Stimulated activated CD4-positive, alpha-beta T cell treated with anti-CD3 and anti-CD28 coated beads, Interleukin-12 subunit alpha, Interleukin-12 subunit beta, amount 100 ng/mL, for 24 hours (primary cell): Measurements from ENCODE around the gene RAPGEF2.
"Not testable (repeated sequence)": the region's sequence is repeated elsewhere in the genome, so short reads cannot be mapped to it uniquely, and the experiment has no call there.

Source experiments
- DNase-seq, 2 experiments: peaks; one replicate each; pipeline ENCODE4 v3.0.0-alpha.2; 2020; ENCODE audit warnings: low read depth in 2 of 2

Gene RAPGEF2

GRCh38 chr4:159162576-159162975 lies 59.7 kb downstream of the RAPGEF2 start:
- no peak for DNase-seq

GRCh38 chr4:159163521-159163920 lies 60.6 kb downstream of the RAPGEF2 start:
- DNase-seq: no peak

DNA sequence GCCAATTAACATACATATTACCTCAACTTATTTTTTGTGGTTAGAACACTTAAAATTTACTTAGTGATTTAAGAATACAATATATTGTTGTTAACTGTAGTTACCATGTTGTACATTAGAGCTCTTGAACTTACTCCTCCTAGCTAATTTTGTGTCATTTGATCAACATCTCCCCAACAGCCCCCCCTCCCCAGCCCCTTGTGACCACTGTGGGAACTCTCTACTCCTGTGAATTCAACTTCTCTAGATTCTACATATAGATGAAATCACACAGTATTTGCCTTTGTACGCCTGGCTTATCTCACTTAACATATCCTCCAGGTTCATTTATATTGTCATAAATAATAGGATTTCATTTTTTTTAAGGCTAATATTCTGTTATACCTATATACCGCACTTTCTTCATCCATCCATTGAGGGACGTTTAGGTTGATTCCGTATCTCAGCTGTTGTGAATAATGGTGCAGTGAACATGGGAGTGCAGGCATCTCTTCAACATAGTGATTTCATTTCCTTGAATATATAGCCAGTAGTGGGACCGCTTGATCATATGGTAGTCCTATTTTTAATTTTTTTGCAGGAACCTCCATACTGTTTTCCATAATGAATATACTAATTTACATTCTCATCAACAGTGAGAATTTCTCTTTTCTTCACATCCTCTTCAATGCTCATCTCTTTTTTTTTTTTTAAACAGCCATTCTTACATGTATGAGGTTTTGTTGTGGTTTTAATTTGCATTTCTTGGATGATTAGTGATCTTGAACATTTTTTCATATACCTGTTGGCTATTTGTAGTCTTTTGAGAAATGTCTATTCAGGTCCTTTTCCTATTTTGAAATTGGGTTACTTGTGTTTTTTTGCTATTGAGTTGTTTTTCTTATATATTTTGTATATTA lies 66.8 kb downstream of the RAPGEF2 start:
- DNase-seq: no peak

- no peak for DNase-seq
Observed at GRCh38 chr4:159171287-159171686, 68.4 kb downstream of the RAPGEF2 start.

- DNase-seq: no peak
Observed at GRCh38 chr4:159173886-159174285, 71.0 kb downstream of the RAPGEF2 start.

DNA sequence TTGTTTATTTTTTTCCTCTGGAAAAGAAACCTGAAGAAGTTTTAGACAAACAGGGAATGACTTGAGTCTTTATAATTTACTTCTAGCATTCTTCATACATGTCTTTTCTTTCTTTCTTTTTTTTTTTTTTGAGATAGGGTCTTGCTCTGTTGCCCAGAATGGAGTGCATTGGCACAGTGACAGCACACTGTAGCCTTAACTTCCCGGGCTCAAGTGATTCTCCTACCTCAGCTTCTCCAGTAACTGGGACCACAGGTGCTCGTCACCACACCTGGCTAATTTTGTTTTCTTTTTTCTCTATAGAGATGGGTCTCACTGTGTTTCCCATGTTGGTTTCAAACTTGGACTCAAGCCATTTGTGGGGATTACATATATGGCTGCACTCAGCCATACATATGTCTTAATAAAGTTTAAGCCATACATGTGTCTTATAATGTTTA lies 71.8 kb downstream of the RAPGEF2 start:
- DNase-seq: no peak

DNA sequence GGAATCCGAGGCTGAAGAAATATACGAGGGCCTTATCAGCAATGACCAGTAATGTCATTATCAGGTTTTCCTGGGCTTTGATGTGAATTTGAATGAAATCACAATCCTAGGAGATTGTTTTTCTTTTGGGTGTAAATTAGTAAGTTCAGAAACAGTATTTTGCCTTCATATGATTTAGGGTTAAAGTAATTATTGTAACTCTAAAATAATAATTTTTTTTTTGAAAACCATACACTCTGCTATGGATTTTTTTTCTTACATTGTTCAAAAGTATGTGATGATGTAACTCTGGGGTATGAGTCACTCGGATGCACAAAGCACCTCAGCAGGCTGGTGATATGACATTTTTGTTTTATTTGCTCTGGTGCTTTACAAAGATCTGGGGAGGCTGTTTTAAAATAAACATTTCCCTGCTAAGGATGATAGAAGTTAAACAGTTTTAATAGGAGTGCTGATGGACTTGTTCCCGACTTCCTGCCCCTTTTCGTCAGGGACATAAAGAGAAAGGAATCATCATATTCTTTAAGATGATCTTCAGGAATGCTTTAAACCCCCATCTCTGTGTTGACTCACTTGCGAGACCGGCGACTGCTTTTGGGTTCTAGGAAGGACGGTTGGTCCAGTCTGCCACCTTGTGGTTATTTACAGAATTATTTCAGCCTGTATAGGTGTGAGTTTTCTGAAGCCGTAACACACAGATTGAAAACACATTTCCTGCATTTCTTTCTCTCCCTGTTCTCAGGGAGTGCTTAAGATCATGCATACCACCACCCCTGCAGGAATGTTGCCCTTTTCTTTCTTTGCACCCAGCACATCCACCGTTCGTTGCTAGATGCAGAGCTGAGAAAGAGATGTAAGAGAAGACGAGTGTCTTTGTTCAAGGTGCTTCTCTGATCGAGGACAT lies 72.5 kb downstream of the RAPGEF2 start:
- peak; percentile 19 to 26 for DNase-seq

DNA sequence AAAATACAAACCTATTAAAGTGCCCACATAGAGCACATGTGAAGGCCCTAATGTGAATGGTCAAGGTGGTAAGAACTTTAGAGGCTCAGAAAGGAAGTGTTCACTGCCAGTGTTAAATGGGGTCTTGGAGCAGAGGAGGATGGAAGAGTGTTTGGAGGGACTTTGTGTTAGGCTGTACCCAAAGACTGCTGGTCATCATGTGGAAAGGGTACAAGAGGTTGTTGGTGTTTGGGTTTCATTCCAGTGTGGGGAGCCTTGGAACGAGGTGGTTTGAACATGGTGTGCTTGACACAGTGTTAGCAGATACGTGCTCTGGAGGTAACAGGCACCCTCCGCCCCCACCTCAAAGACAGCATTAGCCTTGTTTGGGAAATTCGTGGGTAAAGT lies 73.1 kb downstream of the RAPGEF2 start:
- DNase-seq: no peak

DNA sequence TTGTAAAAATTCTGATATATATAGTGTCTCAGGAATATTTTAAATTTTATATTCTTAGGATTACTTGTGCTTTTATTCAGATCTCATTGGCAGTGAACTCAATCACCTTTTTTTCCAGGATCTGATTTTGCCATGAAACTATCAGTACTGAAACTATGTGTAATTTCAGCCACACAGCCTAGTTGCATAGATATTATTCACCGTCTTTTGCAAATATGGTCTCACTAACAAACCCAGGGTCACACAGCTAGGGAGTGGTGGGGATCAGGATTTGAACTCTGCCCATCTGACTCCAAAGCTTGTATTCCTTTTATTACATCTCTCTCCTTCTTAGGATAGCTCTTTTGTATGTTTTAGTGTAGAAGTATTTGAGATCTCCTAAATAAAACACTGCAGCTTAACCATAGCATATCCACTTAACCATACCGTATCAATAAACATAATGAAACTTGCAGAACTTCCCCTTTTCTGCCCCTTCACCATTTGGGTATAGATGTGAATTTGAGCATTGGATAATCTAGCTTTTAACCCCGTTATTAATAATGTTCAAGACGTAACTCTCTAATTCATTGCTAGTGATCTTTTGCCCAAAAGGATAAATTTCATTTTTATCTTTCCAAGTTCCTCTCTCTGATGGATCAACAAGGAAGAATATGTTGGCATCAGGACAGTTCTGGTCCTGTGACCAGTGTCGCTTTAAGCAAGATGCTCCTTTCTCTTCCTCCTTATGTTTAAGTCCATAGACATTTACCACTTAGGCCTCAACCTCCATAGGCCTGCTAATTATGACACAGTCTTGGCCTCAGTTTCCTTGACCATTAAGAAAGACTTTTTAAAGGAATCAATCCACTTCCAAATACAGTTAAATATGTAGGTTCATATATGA lies 74.6 kb downstream of the RAPGEF2 start:
- DNase-seq: no peak

DNA sequence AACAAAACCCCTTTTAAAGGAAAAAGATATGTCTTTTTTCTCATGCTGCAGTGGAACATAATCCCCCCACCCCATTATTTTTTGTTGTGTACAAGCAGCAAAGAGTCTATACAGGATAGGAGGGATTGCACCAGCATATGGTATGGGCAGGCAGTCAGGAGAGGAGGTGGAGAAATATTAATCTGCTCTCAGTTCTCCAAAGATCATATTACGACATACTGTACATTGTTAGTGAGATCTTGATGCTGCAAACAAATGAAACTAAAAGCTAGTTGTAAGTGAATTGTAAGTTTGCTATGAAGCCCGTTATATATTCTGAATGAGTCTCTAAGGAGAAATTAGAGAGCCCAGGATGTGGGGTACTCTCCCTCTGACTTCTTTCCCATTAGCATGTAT lies 75.3 kb downstream of the RAPGEF2 start:
- DNase-seq: no peak

GRCh38 chr4:159178979-159179969 lies 76.4 kb downstream of the RAPGEF2 start:
- DNase-seq: no peak

DNA sequence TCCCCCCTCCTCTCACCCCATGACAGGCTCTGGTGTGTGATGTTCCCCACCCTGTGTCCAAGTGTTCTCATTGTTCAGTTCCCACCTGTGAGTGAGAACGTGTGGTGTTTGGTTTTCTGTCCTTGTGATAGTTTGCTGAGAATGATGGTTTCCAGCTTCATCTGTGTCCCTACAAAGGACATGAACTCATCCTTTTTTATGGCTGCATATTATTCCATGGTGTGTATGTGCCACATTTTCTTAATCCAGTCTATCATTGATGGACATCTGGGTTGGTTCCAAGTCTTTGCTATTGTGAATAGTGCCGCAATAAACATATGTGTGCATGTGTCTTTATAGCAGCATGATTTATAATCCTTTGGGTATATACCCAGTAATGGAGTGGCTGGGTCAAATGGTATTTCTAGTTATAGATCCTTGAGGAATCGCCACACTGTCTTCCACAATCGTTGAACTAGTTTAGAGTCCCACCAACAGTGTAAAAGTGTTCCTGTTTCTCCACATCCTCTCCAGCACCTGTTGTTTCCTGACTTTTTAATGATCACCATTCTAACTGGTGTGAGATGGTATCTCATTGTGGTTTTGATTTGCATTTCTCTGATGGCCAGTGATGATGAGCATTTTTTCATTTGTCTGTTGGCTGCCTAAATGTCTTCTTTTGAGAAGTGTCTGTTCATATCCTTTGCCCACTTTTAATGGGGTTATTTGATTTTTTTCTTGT lies 81.2 kb downstream of the RAPGEF2 start:
- DNase-seq: not testable (repeated sequence)

- no peak for DNase-seq
Observed at GRCh38 chr4:159185591-159186023, 82.7 kb downstream of the RAPGEF2 start.

DNA sequence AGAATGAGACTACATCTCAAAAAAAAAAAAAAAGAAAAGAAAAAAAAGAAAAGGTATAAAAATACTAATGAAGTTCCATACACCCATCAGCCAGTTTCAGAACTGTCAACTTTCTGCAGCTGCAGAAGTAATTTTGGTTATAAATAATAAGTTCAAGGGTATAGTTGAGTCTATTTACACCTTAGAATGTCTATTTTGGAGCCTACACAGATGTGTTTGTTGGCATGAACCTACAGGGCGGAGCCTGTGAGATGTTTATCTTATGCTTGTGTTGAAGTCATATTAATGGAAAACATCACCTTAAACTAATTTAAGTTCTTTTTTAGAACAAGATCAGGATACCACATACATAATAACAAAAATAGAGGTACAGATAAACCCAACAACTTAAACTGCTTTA lies 85.8 kb downstream of the RAPGEF2 start:
- DNase-seq: no peak

- DNase-seq: no peak
Observed at GRCh38 chr4:159190651-159191050, 87.8 kb downstream of the RAPGEF2 start.

GRCh38 chr4:159191989-159192388 lies 89.1 kb downstream of the RAPGEF2 start:
- DNase-seq: no peak

DNA sequence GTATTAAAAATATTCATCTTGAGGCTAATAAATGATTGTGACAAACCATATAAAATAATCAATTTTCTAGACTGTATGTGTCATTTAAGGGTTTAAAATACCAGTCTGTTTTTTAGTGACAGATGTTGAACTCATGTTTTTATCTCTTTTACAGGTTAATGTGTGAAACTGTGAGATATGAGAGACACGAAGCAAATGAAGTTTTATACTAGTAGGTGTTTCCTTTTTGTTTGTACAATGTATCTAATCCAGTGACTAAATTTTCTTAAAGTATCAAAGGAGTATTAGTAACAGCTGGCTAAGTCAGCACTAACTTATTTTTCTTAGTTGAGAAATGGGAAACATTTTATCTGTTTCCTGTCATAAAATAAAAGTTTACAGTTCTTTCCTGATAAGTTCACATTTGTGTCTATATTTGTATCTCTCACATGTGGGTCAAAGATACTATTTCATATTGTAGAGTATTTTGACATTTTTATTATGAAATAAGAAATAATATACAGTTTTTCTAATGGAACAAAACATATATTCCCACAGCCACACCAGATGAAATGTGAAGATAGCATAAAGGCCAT lies 90.3 kb downstream of the RAPGEF2 start:
- no peak for DNase-seq

DNA sequence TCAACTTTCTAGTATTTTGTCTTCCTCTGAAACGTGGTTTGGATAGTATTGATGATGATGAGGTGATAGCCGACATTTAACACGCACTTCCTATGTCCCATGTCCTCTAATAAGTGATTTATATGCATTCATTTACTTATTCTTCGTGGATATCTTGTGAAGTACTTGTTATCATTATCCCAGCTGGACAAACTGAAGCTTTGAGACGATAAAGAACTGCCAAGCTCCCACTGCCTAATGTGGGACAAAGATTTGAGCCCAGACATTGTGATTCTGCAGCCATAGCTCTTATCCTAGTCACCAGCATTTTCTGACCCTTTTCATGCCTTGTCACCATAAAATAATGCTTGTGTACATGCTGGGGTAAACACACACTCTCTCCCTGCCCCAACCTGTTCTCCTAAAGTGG lies 92.5 kb downstream of the RAPGEF2 start:
- DNase-seq: no peak

DNA sequence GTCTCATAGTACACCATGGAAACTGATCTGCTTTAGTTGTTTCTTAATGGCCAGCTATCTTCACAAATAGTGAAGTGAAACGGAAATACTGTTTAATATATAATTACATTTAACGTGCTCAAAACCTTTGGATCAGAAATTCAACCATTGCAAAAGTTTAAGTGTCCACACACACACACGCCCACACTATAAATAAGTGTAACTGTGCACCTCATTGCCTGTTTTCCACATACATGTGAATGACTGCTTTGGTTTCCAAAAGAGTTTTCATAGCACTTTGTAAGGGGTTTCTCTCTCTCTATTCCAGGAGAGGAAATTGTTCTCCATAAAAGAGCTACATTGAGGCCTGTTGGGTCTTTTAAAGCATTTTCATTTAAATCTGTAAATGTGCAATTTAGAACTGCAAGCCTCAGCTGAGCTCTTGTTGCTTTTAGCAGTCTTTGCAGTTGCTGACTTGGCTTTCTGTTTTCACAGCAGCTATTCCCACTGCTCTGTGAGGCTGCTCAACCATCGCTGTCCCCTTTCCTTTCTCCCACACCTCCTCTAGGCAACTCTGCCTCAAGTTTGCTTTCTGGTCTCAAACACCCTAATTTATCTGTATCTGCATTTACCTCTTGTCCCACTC lies 94.5 kb downstream of the RAPGEF2 start:
- DNase-seq: no peak
